GM12874 (cell line): Measurements from ENCODE around the gene SNTG2.

Source experiments
- CTCF ChIP-seq: IDR thresholded peaks from 2 replicates; pipeline ENCODE4 v1.5.1; 2011; ENCODE audit warnings: low read depth, mild to moderate bottlenecking, control low read depth, low read length, moderate library complexity; ENCODE audit not compliant: insufficient read depth

The SNTG2 gene

GRCh38 chr2:1262609-1263008 is 312.0 kb downstream of the SNTG2 start:
- no peak for TF ChIP-seq CTCF

GRCh38 chr2:1265454-1265853 is 314.8 kb downstream of the SNTG2 start:
- no peak for TF ChIP-seq CTCF

- no peak for TF ChIP-seq CTCF
Measured at GRCh38 chr2:1266351-1266750, 315.7 kb downstream of the SNTG2 start.

GRCh38 chr2:1268034-1268433 is 317.4 kb downstream of the SNTG2 start:
- no peak for TF ChIP-seq CTCF

GRCh38 chr2:1269812-1270211 is 319.2 kb downstream of the SNTG2 start:
- TF ChIP-seq CTCF = no peak

GRCh38 chr2:1272835-1273234 is 322.2 kb downstream of the SNTG2 start:
- TF ChIP-seq CTCF = no peak

- TF ChIP-seq CTCF = no peak
Measured at GRCh38 chr2:1277634-1278033, 327.0 kb downstream of the SNTG2 start.

- no peak for TF ChIP-seq CTCF
Measured at GRCh38 chr2:1278125-1278524, 327.5 kb downstream of the SNTG2 start.
